GM23338 (cell line): ENCODE data around the gene ALPG. TPM values are rescaled to one million over a fixed set of nuclear protein-coding genes. Genes with fewer than 3 reads are reported as not detected.
A peak's percentile ranks its signal among the peaks of the same experiment; 100 is the strongest.

Experiments used
- ATAC-seq: fragments of 200-7000 bp; cut with Tn5 transposase; 3 replicates; pipeline ENCODE4 v1.9.1; 2020
- DNase-seq: peaks from one replicate; pipeline ENCODE4 v3.0.0-alpha.2; 2015; ENCODE audit warnings: low spot score
- H2AFZ ChIP-seq: fragments of 200-600 bp; sonication (generic); 2 replicates; pipeline ENCODE4 v1.8.0; 2016; ENCODE audit warnings: antibody characterized with exemption, mild to moderate bottlenecking, moderate library complexity
- H3F3A ChIP-seq: fragments of 200-600 bp; sonication (generic); replicated peaks from 2 replicates; pipeline ENCODE4 v1.8.0; 2017; ENCODE audit warnings: antibody characterized with exemption, mixed run types, low read depth
- H3K27ac ChIP-seq: fragments of 200-600 bp; sonication (generic); 2 replicates; pipeline ENCODE4 v1.6.1; 2016; ENCODE audit warnings: low read depth
- H3K27me3 ChIP-seq: fragments of 200-600 bp; sonication (generic); 2 replicates; pipeline ENCODE4 v1.8.0; 2016; ENCODE audit warnings: mild to moderate bottlenecking, mixed run types, moderate library complexity; ENCODE audit not compliant: insufficient read depth
- H3K36me3 ChIP-seq: fragments of 200-600 bp; sonication (generic); 2 replicates; pipeline ENCODE4 v1.8.0; 2016; ENCODE audit warnings: mild to moderate bottlenecking; ENCODE audit not compliant: insufficient read depth
- H3K4me1 ChIP-seq: fragments of 200-600 bp; sonication (generic); 2 replicates; pipeline ENCODE4 v1.8.0; 2016; ENCODE audit warnings: mild to moderate bottlenecking, moderate library complexity; ENCODE audit not compliant: insufficient read depth
- H3K4me2 ChIP-seq: fragments of 200-600 bp; sonication (generic); 2 replicates; pipeline ENCODE4 v1.7.1; 2017; ENCODE audit warnings: mixed run types
- H3K4me3 ChIP-seq: fragments of 200-600 bp; sonication (generic); 2 replicates; pipeline ENCODE4 v1.6.1; 2016; ENCODE audit warnings: mixed run types
- H3K79me2 ChIP-seq: fragments of 200-600 bp; sonication (generic); replicated peaks from 2 replicates; pipeline ENCODE4 v1.8.0; 2017; ENCODE audit warnings: mild to moderate bottlenecking; ENCODE audit not compliant: insufficient read depth
- H3K9me2 ChIP-seq: fragments of 200-600 bp; sonication (generic); 2 replicates; pipeline ENCODE4 v1.8.0; 2017; ENCODE audit not compliant: insufficient read depth
- H4K20me1 ChIP-seq: fragments of 200-600 bp; sonication (generic); replicated peaks from 2 replicates; pipeline ENCODE4 v1.8.0; 2017; ENCODE audit warnings: mild to moderate bottlenecking; ENCODE audit not compliant: insufficient read depth
- H3K27ac Mint-ChIP-seq: 2 replicates; pipeline ENCODE4 v1.8.0; 2020; ENCODE audit warnings: inconsistent platforms, mild to moderate bottlenecking, moderate library complexity, mixed read lengths
- H3K27me3 Mint-ChIP-seq: 3 replicates; pipeline ENCODE4 v1.8.0; 2022; ENCODE audit warnings: low read depth, mild to moderate bottlenecking, moderate library complexity, mixed read lengths, inconsistent platforms; ENCODE audit not compliant: insufficient read depth, poor library complexity
- H3K36me3 Mint-ChIP-seq: 3 replicates; pipeline ENCODE4 v1.8.0; 2021; ENCODE audit warnings: low read depth, mild to moderate bottlenecking, inconsistent platforms, moderate library complexity, mixed read lengths
- H3K4me1 Mint-ChIP-seq: 3 replicates; pipeline ENCODE4 v1.8.0; 2020; ENCODE audit warnings: mild to moderate bottlenecking, inconsistent platforms, mixed read lengths
- H3K4me3 Mint-ChIP-seq: 3 replicates; pipeline ENCODE4 v1.8.0; 2021; ENCODE audit warnings: moderate library complexity, mild to moderate bottlenecking, inconsistent platforms, mixed read lengths
- H3K9me3 Mint-ChIP-seq: 3 replicates; pipeline ENCODE4 v1.8.0; 2020; ENCODE audit warnings: moderate library complexity, mild to moderate bottlenecking, inconsistent platforms, mixed read lengths
- CREB1 ChIP-seq: fragments of 250-450 bp; sonication (Bioruptor Pico); IDR thresholded peaks from 2 replicates; pipeline ENCODE4 v1.5.0; 2020; ENCODE audit warnings: low read depth, mild to moderate bottlenecking, moderate library complexity
- ETS1 ChIP-seq: IDR thresholded peaks from 2 replicates; pipeline ENCODE4 v1.6.1; 2016; ENCODE audit warnings: antibody characterized with exemption
- EZH2phosphoT487 ChIP-seq: fragments of 200-600 bp; sonication (generic); IDR thresholded peaks from one replicate; pipeline ENCODE4 v1.8.1; 2018; ENCODE audit warnings: antibody characterized with exemption; ENCODE audit not compliant: unreplicated experiment
- JUNB ChIP-seq: IDR thresholded peaks from one replicate; pipeline ENCODE4 v1.6.1; 2016; ENCODE audit warnings: antibody characterized with exemption; ENCODE audit not compliant: unreplicated experiment
- NANOG ChIP-seq: IDR thresholded peaks from 2 replicates; pipeline ENCODE4 v1.6.1; 2016; ENCODE audit warnings: antibody characterized with exemption, borderline replicate concordance
- POLR2AphosphoS5 ChIP-seq: IDR thresholded peaks from 2 replicates; pipeline ENCODE4 v1.6.1; 2016; ENCODE audit warnings: antibody characterized with exemption, low read depth
- REST ChIP-seq: IDR thresholded peaks from one replicate; pipeline ENCODE4 v1.6.1; 2018; ENCODE audit warnings: antibody characterized with exemption; ENCODE audit not compliant: unreplicated experiment
- STAT1 ChIP-seq: IDR thresholded peaks from one replicate; pipeline ENCODE4 v1.6.1; 2016; ENCODE audit warnings: antibody characterized with exemption; ENCODE audit not compliant: unreplicated experiment
- ZNF114 ChIP-seq: fragments of 250-450 bp; sonication (Bioruptor Pico); IDR thresholded peaks from 2 replicates; pipeline ENCODE4 v1.5.0; 2020; ENCODE audit warnings: mild to moderate bottlenecking, moderate library complexity
- ZNF331 ChIP-seq: fragments of 250-450 bp; sonication (Bioruptor Pico); IDR thresholded peaks from 2 replicates; pipeline ENCODE4 v1.5.0; 2020; ENCODE audit warnings: low read depth, mild to moderate bottlenecking, moderate library complexity
- ZNF462 ChIP-seq: fragments of 250-450 bp; sonication (Bioruptor Pico); IDR thresholded peaks from 2 replicates; pipeline ENCODE4 v1.5.0; 2020; ENCODE audit warnings: mild to moderate bottlenecking, moderate library complexity
- long read RNA-seq: library from polyadenylated mRNA; unstranded; transcript quantifications from one replicate; pipeline ENCODE4 v2.0.0, GENCODE V29; 2020; ENCODE audit not compliant: unreplicated experiment
- polyA plus RNA-seq: library from polyadenylated mRNA; unstranded; fragments of >200 nt; fragmentation: Nextera tagmentation; extraction: Ambion mirVana; gene quantifications from 2 replicates; pipeline ENCODE4 v1.2.1, GENCODE V29; 2016
- total RNA-seq: library from RNA; depleted of rRNA; stranded (reverse); fragments of >200 nt; shearing (Covaris generic); gene quantifications from 2 replicates; pipeline ENCODE4 v1.2.3, GENCODE V29; 2014; rRNA removed
- TF ChIP-seq, protein P1 (sequence below), 2 experiments: fragments of 200-600 bp in 1 of 2; sonication (generic) in 1 of 2; conservative IDR thresholded peaks; 2 replicates each; pipeline versions ENCODE4 v1.5.1 to v1.6.1; 2016 to 2017; ENCODE audit warnings: antibody characterized with exemption in 2 of 2, low read depth in 2 of 2, mild to moderate bottlenecking in 2 of 2, moderate library complexity in 1 of 2

ALPG gene
- 2.5 and 3.8 TPM in 2 replicates for total RNA-seq
- 0.89 and 1.4 TPM in 2 replicates for polyA plus RNA-seq
- long read RNA-seq, result 0 reads

GRCh38 chr2:232406556-232407310 is at the start of gene ALPG:
Gene ALPG, plus strand, starts transcription at chr2:232406844. Its CDS starts 51 bp downstream, at chr2:232406895.
- Mint-ChIP-seq H3K36me3 (no peaks in the 10 kb centered on the region; the same call in 2 of the 3 replicates), H3K27me3 (peaks cover 4% of the 10 kb centered on the region), H3K9me3 (no peaks in the 10 kb centered on the region), H3K4me1 (no peaks in the 10 kb centered on the region), H3K27ac (no peak within 1 kb of the TSS), H3K4me3 (no peak within 1 kb of the TSS)
- Histone ChIP-seq H3K4me3 (no peak within 1 kb of the TSS), H2AFZ (no peak within 1 kb of the TSS), H3K79me2 (no peaks in the 10 kb centered on the region), H3K4me2 (no peak within 1 kb of the TSS), H3F3A (no peaks in the 10 kb centered on the region), H3K27ac (no peak within 1 kb of the TSS), H3K4me1 (no peaks in the 10 kb centered on the region), H3K36me3 (no peaks in the 10 kb centered on the region), H4K20me1 (no peaks in the 10 kb centered on the region), H3K27me3 (no peaks in the 10 kb centered on the region), H3K9me2 (no peaks in the 10 kb centered on the region)
- no peak for TF ChIP-seq STAT1
- no peak for TF ChIP-seq ZNF331 (CRISPR knock-in tag)
- TF ChIP-seq REST, result no peak
- no peak for TF ChIP-seq NANOG
- TF ChIP-seq ZNF114, result no peak
- TF ChIP-seq JUNB, result no peak
- TF ChIP-seq, protein P1, sequence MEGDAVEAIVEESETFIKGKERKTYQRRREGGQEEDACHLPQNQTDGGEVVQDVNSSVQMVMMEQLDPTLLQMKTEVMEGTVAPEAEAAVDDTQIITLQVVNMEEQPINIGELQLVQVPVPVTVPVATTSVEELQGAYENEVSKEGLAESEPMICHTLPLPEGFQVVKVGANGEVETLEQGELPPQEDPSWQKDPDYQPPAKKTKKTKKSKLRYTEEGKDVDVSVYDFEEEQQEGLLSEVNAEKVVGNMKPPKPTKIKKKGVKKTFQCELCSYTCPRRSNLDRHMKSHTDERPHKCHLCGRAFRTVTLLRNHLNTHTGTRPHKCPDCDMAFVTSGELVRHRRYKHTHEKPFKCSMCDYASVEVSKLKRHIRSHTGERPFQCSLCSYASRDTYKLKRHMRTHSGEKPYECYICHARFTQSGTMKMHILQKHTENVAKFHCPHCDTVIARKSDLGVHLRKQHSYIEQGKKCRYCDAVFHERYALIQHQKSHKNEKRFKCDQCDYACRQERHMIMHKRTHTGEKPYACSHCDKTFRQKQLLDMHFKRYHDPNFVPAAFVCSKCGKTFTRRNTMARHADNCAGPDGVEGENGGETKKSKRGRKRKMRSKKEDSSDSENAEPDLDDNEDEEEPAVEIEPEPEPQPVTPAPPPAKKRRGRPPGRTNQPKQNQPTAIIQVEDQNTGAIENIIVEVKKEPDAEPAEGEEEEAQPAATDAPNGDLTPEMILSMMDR (conservative IDR thresholded peaks at IDR 0.05; ENCODE audit: low read depth in 2 of 2), result no peak
- no peak for TF ChIP-seq ZNF462
- TF ChIP-seq ETS1, result no peak
- TF ChIP-seq EZH2phosphoT487, result no peak
- no peak for TF ChIP-seq POLR2AphosphoS5
- no peak for TF ChIP-seq CREB1 (CRISPR knock-in tag)
- DNase-seq (peak; percentile 46), ATAC-seq (peak; percentile 36)
